NCI-H1105 treated with DMSO at 0.1 percent for 48 hours (cell line): Measurements from ENCODE around the gene KEAP1.
"Not testable (repeated sequence)": the region's sequence is repeated elsewhere in the genome, so short reads cannot be mapped to it uniquely, and the experiment has no call there.

Experiments
- DNase-seq: peaks from one replicate; lab custom pipeline; 2025; lab: John Stamatoyannopoulos, UW

Gene KEAP1

GRCh38 chr19:10503002-10503789 lies at the start of gene KEAP1:
TSS of gene KEAP1 (minus strand) at chr19:10503356. CDS start at chr19:10500033, 3,323 bp downstream.
- peak; percentile 51 for DNase-seq

- DNase-seq: no peak
Measured at GRCh38 chr19:10552510-10553053, 49.4 kb upstream of the KEAP1 start.

DNA sequence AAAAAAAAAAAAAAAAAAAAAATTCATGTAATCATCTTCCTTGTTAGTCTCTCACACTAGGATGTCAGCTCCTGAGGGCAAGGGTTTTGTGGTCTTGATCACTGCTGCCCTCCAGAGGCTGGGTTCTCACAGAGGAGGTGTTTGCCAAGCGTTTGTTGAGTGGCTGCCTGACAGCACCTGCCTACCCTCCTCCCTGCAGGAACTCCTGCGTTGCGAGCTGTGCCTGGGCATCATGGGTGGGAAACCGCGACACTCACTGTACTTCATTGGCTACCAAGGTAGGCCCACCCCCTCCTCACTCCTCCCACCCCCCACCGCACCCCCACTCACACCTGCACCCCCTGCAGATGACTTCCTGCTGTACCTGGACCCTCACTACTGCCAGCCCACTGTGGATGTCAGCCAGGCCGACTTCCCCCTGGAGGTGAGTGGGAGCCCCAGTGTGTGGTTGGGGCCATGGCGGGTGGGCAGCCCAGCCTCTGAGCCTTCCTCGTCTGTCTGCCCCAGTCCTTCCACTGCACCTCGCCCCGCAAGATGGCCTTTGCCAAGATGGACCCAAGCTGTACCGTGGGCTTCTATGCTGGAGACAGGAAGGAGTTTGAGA lies 48.6 kb upstream of the KEAP1 start:
- DNase-seq: no peak

- DNase-seq: not testable (repeated sequence)
Measured at GRCh38 chr19:10551006-10551405, 47.9 kb upstream of the KEAP1 start.

GRCh38 chr19:10550336-10550735 lies 47.2 kb upstream of the KEAP1 start:
- DNase-seq: no peak

DNA sequence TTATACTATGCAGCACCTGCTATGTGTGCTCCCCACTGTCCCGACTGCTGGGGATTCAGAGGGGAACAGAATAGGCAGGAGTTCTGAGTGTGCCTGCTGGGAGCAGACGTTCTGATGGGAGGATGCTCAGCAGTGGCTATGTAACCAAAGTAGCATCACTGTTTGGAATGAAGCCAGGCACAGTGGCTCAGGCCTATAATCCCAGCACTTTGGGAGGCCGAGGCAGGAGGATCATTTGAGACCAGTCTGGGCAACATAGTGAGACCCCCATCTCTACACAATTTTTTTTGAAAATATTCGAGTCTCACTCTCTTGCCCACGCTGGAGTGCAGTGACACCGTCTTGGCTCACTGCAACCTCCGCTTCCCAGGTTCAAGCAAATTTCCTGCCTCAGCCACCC lies 46.6 kb upstream of the KEAP1 start:
- DNase-seq: no peak

- no peak for DNase-seq
Measured at GRCh38 chr19:10548746-10549276, 45.7 kb upstream of the KEAP1 start.

GRCh38 chr19:10546817-10547216 lies 43.7 kb upstream of the KEAP1 start:
- DNase-seq: no peak

GRCh38 chr19:10544753-10545251 lies 41.6 kb upstream of the KEAP1 start:
- no peak for DNase-seq

DNA sequence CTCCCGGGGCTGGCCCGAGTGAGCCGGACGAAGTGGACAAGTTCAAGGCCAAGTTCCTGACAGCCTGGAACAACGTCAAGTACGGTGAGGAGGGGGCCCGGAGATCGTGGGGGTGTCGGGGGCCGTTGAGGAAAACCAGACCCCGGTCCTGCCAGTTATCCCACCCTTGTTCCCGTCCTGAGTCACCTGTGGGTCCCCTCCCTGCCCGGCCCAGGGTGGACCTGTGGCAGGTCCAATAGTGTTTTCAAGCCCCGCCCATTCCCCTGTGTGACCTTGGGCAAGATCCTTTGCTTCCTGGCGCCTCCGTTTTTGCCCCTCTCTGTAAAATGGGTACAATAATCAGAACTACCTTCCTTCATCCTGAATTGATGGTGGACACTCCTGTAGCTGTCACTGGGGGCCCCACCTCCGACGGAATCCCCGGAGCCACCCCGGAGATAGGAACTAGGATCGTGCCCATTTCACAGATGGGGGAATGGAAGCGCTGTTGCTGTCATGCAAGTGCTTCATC lies 41.1 kb upstream of the KEAP1 start:
- DNase-seq: no peak

GRCh38 chr19:10543420-10544241 lies 40.5 kb upstream of the KEAP1 start, which contains the start of gene ATG4D:
TSS of gene ATG4D (plus strand) at chr19:10543904. CDS start at chr19:10544091, 187 bp downstream.
- DNase-seq: peak; percentile 94

DNA sequence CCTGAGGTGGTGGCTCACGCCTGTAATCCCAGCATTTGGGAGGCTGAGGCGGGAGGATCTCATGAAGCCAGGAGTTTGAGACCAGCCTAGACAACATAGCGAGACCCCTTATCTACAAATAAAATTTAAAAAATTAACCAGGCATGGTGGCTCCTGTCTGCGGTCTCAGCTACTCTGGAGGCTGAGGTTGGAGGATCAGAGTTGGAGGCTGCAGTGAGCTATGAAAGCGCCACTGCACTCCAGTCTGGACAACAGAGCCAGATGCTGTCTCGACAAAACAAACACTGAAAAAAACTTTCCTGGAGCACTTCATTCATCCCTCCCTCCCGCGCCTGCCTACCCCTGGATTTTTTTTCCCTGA lies 39.9 kb upstream of the KEAP1 start:
- no peak for DNase-seq

DNA sequence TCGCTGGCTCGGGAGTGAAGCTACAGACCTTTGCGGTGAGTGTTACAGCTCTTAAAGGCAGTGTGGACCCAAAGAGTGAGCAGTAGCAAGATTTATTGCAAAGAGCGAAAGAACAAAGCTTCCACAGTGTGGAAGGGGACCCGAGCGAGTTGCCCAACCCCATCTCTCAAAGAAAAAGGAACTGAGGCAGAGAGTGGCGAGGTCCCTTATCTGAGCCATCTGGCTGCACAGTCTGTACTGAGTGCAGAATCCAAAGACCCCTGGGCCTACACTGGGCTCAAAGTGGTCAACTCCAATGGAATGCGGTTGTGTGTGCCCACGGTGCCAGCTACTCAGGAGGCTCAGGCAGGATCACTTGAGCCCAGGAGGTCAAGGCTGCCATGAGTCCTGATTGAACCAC lies 35.9 kb upstream of the KEAP1 start:
- not testable (repeated sequence) for DNase-seq

DNA sequence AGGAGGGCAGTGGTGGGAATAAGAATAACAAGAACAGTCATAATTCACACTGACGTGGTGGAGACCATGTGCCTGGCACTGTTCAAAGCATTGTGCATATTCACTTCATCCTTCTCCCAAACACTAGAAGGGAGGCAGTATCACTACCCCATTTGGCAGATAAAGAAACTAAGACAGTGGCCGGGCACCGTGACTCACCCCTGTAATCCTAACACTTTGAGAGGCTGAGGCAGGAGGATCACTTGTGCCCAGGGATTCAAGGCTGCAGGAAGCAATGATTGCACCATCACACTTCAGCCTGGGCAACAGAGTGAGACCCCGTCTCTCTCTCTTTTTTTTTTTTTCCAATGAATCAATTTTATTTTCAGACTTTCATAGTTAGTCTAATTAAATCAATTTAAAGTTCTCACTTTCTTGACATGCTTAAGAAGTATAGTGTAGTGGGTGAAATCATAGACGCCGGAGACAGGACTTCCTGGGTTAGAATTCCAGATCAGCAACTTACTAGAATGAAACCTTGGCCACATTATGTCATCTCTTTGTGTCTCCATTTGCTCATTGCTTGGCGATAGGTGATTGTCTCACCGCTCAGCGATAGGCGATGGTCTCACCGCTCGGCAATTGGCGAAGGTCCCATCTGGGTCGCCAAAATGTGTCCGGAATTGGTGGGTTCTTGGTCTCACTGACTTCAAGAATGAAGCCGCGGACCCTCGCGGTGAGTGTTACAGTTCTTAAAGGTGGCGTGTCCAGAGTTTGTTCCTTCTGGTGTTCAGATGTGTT lies 35.2 kb upstream of the KEAP1 start:
- DNase-seq: no peak

GRCh38 chr19:10537668-10538067 lies 34.5 kb upstream of the KEAP1 start:
- no peak for DNase-seq

DNA sequence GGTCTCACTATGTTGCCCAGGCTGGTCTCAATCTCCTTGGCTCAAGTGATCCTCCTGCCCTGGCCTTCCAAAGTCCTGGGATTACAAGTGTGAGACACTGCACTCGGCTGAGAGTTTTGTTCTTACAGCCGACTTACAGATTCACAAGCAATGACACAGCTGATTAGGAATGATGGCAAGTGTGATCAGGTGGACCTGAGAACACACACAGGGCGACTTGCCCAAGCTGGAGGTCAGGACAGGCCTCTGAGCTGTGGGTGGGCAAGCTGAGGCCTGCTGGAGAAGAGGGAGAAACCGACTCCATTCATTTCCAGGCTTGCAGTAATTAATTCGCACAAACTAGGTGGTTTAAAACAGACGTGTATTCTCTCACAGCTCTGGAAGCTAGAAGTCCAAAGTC lies 32.5 kb upstream of the KEAP1 start:
- DNase-seq: peak; percentile 26

- no peak for DNase-seq
Measured at GRCh38 chr19:10533646-10534386, 30.7 kb upstream of the KEAP1 start.

GRCh38 chr19:10532457-10532856 lies 29.3 kb upstream of the KEAP1 start:
- no peak for DNase-seq

DNA sequence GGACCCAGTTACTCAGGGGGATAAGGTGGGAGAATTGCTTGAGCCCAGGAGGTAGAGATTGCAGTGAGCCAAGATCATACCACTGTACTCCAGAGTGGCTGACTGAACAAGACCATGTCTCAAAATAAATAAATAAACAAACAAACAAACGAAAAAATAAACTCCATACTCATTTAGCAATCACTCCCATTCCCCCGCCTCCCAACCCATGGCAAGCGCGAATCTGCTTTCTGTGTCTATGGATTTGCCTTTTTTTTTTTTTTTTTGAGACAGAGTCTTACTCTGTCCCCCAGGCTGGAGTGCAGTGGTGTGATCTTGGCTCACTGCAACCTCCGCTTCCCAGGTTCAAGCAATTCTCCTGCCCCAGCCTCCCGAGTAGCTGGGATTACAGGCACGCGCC lies 23.7 kb upstream of the KEAP1 start:
- DNase-seq: not testable (repeated sequence)

DNA sequence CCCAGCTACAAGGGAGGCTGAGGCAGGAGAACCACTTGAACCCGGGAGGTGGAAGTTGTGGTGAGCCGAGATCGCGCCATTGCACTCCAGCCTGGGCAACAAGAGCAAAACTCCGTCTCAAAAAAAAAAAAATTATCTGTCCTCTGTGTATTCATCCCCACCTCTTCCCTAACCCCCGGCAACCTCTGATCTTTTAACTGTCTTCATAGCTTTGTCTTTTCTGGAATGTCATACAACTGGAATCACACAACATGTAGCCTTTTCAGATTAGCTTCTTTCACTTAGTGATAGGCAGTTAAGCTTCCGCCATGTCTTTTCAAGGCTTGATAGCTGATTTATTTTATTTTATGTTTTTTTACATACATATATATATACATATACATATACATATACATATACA lies 22.5 kb upstream of the KEAP1 start:
- DNase-seq: no peak
